ENCODE measurements around the gene GALNT4. TPM values are rescaled to one million over a fixed set of nuclear protein-coding genes. Genes with fewer than 3 reads are reported as not detected.

The GALNT4 gene
- total and polyA plus RNA-seq, 9 of the 15 experiments (the other 6 are each of a cell fraction or from before 2014, with no cell fraction given), result 1.2 to 4.6 (median 3.4) TPM

DNA sequence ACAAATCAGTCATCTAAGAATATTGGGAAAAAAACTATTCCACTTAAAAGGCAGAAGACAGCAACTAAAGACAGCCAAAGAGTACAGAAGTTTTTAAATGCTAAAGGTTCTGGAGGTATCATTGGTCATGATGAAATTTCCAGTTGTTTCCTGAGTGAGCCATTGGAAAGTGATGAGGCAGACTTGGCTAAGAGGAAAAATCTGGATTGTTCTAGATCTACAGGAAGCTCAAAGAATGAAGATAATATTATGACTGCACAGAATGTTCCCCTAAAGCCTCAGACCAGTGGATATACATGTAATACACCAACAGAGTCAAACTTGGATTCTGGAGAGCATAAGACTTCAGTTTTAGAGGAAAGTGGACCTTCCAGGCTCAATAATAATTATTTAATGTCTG, 22.8 kb downstream of the GALNT4 start:
- no peak for TF ChIP-seq HNRNPLL (IDR thresholded peaks at IDR 0.05; ENCODE audit: low read depth, low read length, poor library complexity, severe bottlenecking)
- TF ChIP-seq, protein P1, sequence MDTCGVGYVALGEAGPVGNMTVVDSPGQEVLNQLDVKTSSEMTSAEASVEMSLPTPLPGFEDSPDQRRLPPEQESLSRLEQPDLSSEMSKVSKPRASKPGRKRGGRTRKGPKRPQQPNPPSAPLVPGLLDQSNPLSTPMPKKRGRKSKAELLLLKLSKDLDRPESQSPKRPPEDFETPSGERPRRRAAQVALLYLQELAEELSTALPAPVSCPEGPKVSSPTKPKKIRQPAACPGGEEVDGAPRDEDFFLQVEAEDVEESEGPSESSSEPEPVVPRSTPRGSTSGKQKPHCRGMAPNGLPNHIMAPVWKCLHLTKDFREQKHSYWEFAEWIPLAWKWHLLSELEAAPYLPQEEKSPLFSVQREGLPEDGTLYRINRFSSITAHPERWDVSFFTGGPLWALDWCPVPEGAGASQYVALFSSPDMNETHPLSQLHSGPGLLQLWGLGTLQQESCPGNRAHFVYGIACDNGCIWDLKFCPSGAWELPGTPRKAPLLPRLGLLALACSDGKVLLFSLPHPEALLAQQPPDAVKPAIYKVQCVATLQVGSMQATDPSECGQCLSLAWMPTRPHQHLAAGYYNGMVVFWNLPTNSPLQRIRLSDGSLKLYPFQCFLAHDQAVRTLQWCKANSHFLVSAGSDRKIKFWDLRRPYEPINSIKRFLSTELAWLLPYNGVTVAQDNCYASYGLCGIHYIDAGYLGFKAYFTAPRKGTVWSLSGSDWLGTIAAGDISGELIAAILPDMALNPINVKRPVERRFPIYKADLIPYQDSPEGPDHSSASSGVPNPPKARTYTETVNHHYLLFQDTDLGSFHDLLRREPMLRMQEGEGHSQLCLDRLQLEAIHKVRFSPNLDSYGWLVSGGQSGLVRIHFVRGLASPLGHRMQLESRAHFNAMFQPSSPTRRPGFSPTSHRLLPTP (IDR thresholded peaks at IDR 0.05; ENCODE audit: borderline replicate concordance, extremely low read depth, insufficient read length), result no peak
- no peak for TF ChIP-seq ZBTB17 (CRISPR knock-in tag; IDR thresholded peaks at IDR 0.05)
- no peak for TF ChIP-seq MXI1 (IDR thresholded peaks at IDR 0.05; ENCODE audit: low read depth, low read length)
- TF ChIP-seq ZNF431 (CRISPR knock-in tag; IDR thresholded peaks at IDR 0.05), result no peak
- TF ChIP-seq E2F3 (CRISPR knock-in tag; IDR thresholded peaks at IDR 0.05), result no peak
- TF ChIP-seq POLR3G (IDR thresholded peaks at IDR 0.05; ENCODE audit: extremely low read depth, insufficient read length, insufficient replicate concordance), result no peak
- no peak for TF ChIP-seq SREBF2 (CRISPR knock-in tag; IDR thresholded peaks at IDR 0.05)
- TF ChIP-seq, protein P2, sequence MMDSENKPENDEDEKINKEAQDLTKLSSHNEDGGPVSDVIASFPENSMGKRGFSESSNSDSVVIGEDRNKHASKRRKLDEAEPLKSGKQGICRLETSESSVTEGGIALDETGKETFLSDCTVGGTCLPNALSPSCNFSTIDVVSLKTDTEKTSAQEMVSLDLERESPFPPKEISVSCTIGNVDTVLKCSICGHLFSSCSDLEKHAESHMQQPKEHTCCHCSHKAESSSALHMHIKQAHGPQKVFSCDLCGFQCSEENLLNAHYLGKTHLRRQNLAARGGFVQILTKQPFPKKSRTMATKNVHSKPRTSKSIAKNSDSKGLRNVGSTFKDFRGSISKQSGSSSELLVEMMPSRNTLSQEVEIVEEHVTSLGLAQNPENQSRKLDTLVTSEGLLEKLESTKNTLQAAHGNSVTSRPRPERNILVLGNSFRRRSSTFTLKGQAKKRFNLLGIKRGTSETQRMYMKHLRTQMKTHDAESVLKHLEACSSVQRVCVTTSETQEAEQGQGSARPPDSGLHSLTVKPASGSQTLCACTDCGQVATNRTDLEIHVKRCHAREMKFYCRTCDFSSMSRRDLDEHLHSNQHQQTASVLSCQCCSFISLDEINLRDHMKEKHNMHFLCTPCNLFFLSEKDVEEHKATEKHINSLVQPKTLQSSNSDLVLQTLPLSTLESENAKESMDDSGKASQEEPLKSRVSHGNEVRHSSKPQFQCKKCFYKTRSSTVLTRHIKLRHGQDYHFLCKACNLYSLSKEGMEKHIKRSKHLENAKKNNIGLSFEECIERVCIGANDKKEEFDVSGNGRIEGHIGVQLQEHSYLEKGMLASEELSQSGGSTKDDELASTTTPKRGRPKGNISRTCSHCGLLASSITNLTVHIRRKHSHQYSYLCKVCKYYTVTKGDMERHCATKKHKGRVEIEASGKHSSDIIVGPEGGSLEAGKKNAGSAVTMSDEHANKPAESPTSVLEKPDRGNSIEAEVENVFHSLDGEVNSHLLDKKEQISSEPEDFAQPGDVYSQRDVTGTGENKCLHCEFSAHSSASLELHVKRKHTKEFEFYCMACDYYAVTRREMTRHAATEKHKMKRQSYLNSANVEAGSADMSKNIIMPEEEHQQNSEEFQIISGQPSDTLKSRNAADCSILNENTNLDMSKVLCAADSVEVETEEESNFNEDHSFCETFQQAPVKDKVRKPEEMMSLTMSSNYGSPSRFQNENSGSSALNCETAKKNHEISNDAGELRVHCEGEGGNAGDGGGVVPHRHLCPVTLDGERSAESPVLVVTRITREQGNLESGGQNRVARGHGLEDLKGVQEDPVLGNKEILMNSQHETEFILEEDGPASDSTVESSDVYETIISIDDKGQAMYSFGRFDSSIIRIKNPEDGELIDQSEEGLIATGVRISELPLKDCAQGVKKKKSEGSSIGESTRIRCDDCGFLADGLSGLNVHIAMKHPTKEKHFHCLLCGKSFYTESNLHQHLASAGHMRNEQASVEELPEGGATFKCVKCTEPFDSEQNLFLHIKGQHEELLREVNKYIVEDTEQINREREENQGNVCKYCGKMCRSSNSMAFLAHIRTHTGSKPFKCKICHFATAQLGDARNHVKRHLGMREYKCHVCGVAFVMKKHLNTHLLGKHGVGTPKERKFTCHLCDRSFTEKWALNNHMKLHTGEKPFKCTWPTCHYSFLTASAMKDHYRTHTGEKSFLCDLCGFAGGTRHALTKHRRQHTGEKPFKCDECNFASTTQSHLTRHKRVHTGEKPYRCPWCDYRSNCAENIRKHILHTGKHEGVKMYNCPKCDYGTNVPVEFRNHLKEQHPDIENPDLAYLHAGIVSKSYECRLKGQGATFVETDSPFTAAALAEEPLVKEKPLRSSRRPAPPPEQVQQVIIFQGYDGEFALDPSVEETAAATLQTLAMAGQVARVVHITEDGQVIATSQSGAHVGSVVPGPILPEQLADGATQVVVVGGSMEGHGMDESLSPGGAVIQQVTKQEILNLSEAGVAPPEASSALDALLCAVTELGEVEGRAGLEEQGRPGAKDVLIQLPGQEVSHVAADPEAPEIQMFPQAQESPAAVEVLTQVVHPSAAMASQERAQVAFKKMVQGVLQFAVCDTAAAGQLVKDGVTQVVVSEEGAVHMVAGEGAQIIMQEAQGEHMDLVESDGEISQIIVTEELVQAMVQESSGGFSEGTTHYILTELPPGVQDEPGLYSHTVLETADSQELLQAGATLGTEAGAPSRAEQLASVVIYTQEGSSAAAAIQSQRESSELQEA (IDR thresholded peaks at IDR 0.05; ENCODE audit: low read depth), result no peak
- no peak for TF ChIP-seq ZNF184 (CRISPR knock-in tag; IDR thresholded peaks at IDR 0.05)
- Histone ChIP-seq H3K79me2 (ENCODE audit: control insufficient read depth, insufficient read depth, low read length) (no peaks in the 10 kb centered on the region), H3K27me3 (ENCODE audit: control insufficient read depth in 2 of 2, insufficient read depth in 2 of 2, low read length in 2 of 2) (no peaks in the 10 kb centered on the region), H3K4me2 (ENCODE audit: insufficient read depth, low read length) (no peak overlapping the region), H3K4me1 (replicated peaks in 1 of 2; ENCODE audit: control insufficient read depth in 2 of 2, insufficient read depth in 2 of 2, low read length in 2 of 2) (no peaks in the 10 kb centered on the region), H3K9me3 (replicated peaks; ENCODE audit: control insufficient read depth, insufficient read depth, low read depth, low read length) (no peaks in the 10 kb centered on the region), H2AFZ (ENCODE audit: low read depth, low read length) (no peak overlapping the region), H3K36me3 (ENCODE audit: control insufficient read depth, insufficient read depth, low read length) (no peaks in the 10 kb centered on the region), H4K20me1 (replicated peaks; ENCODE audit: control insufficient read depth, insufficient read depth, low read length) (0 out of 2 replicates have a peak, but pooled peaks cover 3% of the 10 kb centered on the region), H3K4me3 (no peak overlapping the region), H3K9me1 (ENCODE audit: control insufficient read depth, insufficient read depth, low read length) (no peaks in the 10 kb centered on the region), H3K9ac (ENCODE audit: insufficient read depth in 1 of 2, low read depth in 2 of 2, low read length in 2 of 2) (no peak overlapping the region), H3K27ac (ENCODE audit: extremely low read depth, low read depth, low read length) (no peak overlapping the region)
- DNase-seq (ENCODE audit: extremely low read depth in 1 of 4, low spot score in 3 of 4) (no peak), ATAC-seq (no peak), FAIRE-seq (peak; percentile 35)
- in situ Hi-C loops (cut with MboI) (no loop called here), intact Hi-C loops (cut with micrococcal nuclease) (no loop called here)
- ChIA-PET CTCF (ENCODE audit: low intra/inter-chr PET ratio) (no interaction called here), POLR2A (no interaction called here)
- no TSS peak for BruUV-seq (replicated peaks)
